ENCODE results near the gene FTSJ3.
"Not testable (repeated sequence)": the region's sequence is repeated elsewhere in the genome, so short reads cannot be mapped to it uniquely, and the experiment has no call there.

Gene FTSJ3

DNA sequence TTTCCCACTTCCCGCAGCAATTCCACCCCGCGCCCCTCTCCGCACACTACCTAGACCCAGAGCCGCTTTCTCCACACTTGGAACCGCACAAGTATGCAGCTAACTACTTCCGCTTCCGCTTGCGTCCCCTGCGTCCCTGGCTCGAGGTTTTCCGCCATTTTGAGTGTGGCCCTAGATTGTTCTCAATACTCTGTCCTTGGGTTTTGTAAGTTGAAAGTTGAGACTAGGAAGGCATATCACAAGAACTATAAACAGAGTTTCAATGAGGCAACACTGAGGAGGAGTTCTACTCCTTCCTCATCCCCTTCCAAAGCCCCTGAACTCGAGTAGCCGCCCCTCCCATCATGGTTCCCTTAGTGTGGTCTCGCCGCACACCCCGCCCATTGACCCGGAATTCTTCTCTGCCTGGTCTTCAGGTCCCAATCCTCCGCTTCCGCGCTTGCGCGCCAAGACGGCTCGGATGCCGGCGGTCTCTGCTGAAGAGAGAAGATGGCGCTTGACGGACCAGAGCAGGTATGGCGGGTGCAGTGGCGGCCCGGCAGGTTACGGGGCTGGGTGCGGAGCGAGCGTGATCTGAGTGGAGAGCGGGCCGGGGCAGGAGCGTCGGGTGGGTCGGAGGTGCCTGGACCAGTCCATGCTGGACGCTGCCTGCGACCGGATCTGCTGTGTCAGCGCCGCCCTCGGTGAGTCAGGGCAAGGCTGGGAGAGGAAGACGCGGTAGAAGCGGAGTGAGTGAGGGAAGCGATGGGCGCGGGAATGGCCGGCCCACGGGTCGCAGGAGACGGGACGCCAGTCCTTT, at the start of gene FTSJ3, which contains the start of gene PSMC5:
FTSJ3 (minus strand) TSS at position 662 of the 799 bp plus-strand sequence. CDS start 761 bp downstream, outside the sequence.
PSMC5 (plus strand) TSS at position 430 of the 799 bp plus-strand sequence; CDS start at position 490, 60 bp downstream.
- peak; percentile 95 to 96 for DNase-seq

DNA sequence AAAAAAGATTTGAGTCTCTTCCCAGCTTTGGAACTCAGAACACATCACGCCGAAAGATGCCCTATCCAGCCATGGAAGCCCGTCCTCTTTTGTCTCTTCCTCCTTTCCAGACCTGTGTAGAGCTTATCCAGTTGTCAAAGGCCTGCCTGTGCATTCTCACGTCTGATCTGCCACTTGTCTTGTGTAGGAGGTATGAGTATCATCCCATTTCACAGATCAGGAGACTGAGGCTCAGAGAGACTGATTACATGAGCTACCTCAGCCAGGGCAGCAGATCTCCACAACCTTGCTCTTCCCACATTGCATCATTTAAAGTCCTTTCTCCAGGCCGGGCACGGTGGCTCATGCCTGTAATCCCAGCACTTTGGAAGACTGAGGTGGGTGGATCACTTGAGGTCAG, 47.2 kb upstream of the FTSJ3 start:
- not testable (repeated sequence) for DNase-seq

- not testable (repeated sequence) for DNase-seq
Measured at GRCh38 chr17:63874061-63874626, 46.7 kb upstream of the FTSJ3 start.

DNA sequence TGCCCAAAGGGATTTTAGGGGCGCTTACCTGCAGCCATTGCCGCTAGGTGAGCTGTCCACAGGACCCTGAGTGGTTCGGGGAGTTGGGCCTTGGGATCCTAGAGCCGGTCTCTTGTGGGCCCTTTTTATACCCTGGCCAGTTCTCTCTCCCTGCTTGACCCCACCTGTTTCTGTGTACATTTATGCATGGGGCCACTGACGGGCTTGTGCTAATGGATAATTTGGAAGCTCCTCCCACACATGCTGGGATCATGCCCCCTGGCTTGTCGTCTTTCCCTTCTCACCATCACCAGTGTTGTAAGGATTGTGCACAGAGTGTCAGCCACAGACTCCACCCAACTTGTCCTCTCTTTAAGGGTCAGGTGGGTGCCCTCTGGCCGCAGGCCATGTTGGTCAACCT, 46.1 kb upstream of the FTSJ3 start, which contains the start of gene CSH2:
CSH2 (minus strand) TSS at position 101 of the 400 bp plus-strand sequence; CDS start at position 38, 63 bp downstream.
- not testable (repeated sequence) for DNase-seq

DNA sequence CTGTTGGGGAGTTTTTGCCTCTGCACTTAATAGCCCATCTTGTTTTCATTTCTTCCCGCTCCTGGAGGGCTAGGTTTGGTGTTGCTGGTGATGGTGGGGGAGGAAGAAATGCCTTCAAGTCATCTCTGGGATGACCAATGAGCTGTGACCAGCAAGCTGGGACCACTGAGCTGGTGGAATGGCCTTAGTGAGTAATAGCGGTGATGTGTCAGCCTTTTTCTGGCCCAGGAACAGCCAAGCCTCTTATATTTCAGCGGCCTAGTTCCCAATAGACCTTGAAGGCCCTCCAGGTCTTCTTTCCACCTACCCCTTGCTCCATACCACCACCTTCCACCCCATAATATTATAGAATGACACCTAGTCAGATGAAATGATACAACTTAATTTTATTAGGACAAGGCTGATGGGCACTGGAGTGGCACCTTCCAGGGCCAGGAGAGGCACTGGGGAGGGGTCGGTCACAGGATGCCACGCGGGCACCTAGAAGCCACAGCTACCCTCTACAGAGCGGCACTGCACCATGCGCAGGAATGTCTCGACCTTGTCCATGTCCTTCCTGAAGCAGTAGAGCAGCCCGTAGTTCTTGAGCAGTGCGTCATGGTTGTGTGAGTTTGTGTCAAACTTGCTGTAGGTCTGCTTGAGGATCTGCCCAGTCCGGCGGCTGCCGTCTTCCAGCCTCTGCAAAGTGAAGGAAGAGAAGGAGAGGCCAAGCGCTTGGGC, 44.3 kb upstream of the FTSJ3 start:
- DNase-seq: not testable (repeated sequence)

DNA sequence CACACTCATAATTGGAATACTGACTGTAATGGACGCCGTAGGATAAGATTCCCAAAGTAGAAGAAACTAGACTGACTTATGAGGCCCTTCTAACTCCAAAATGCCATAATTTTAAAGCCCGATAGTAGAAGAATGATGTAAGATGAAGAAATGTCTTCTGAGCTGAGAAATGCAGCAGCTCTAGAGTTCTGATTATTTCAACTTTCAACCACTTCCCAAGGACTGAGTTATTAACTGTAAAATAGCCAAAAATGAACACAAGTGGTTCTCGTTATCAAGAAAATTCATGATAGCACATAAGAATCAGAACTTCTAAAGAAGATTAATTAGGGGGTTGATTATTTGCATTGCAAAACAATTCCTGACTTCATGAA, 42.8 kb upstream of the FTSJ3 start:
- not testable (repeated sequence) for DNase-seq

DNA sequence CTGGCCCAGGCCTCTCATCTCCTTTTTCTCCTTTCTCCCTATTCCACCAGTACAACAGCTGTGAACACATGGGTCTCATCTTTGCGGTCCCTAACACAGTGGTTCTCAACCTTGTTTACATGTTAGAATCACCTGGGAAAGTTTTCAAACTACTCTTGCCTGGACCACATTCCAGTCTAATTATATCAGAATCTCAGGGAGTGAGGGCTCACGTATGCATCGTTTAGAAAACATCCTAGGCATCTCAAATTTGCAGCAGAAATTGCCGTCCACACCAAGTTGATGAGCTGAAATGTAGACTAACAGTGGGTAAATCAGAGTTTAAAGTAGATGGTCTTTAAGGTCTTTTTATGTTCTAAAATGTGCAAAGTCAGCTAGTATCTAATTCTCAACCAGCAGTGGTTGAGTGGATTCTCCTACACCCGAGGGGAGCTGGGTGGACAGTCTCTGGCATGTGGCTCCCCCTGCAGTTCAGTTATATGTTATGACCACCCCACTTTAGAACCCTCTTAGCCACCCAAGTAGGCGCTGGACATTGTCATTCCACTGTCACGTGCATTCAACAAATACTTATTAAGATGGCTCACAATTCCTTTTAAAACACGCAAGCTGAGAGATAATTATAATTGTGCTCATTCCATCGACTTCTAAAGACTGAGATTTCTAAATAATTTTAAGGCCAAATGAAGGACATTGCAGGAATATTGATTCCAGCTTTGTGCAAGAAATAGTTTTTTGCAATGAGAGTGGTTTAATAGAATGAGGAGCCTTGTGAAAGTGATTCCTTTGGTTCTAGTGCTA, 42.2 kb upstream of the FTSJ3 start:
- DNase-seq: not testable (repeated sequence)

DNA sequence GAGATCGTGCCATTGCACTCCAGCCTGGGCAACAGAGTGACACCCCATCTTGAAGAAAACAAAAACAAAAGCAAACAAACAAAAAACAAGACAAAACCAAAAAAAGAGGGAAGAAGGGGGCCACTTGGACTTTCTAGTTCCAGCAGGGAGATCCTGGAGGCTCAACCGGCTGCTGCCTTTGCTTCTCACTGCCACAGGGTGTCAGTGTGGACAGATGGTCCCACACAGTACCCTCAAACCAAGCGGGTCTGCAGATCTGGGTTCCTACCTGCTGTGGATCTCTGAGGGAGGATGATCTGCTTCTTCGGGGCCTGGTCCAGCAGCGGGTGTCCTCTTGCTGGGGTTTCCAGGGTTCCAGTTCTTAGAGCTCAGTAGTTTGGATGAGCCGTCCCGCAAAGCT, 39.2 kb upstream of the FTSJ3 start:
- not testable (repeated sequence) for DNase-seq

GRCh38 chr17:63859257-63859656, 31.8 kb upstream of the FTSJ3 start:
- DNase-seq: no peak

DNA sequence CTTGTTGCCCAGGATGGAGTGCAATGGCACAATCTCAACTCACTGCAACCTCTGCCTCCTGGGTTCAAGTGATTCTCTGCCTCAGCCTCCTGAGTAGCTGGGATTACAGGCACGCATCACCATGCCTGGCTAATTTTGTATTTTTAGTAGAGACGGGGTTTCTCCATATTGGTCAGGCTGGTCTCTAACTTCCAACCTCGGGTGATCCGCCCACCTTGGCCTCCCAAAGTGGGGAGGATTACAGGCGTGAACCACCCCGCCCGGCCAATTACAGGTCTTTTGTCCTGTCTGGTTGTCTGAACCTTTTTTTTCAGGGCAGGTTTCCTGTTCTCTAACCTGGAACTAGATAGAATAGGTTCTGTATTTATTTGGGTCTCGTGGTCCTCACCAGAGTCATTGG, 29.0 kb upstream of the FTSJ3 start:
- DNase-seq: not testable (repeated sequence)

- DNase-seq: no peak
Measured at GRCh38 chr17:63855185-63855584, 27.7 kb upstream of the FTSJ3 start.

GRCh38 chr17:63854709-63855108, 27.2 kb upstream of the FTSJ3 start:
- DNase-seq: no peak

GRCh38 chr17:63853260-63853659, 25.8 kb upstream of the FTSJ3 start:
- DNase-seq: no peak

- DNase-seq: no peak
Measured at GRCh38 chr17:63850401-63850800, 22.9 kb upstream of the FTSJ3 start.

DNA sequence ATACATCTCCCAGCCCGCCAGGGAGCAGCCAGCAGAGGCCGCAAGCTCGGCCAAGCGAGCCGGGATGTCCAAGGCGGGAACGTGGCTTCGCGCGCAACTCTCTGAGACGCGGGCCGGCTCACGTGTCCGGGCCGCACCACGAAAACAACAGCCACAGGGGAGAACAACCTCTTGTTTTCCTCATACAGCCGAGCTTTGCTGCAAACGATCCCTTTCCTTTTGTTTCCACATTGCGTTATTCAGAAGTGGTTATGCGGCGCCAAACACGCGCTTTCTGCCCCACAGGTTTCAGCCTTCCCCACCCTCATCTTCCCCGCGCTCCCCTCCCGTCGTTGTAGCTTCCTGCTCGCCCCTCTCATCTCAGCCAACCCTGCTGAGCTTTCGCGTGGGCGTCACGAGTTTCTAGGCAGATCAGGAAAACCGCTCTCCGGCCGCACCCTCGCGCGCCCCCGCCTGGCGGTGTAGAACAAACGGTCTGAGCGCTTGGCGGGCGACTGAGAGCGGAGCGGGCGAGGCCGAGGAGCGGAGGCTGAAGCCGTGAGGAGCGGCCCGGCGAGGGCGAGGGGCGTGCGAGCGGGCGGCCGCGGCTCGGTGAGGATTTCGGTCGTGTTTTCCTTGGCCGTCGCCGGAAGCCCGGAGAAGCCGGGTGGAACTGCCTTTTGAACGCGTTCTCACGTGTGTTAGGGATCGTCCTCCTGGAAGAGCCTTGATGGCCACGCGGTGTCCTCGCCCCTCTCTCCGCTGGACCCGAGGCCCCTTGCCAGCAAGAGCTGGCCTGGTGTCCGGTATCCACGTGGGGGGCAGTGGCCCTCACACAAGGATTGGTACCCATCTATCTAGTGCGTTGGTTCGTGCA, 21.6 kb upstream of the FTSJ3 start:
- peak; percentile 94 for DNase-seq

DNA sequence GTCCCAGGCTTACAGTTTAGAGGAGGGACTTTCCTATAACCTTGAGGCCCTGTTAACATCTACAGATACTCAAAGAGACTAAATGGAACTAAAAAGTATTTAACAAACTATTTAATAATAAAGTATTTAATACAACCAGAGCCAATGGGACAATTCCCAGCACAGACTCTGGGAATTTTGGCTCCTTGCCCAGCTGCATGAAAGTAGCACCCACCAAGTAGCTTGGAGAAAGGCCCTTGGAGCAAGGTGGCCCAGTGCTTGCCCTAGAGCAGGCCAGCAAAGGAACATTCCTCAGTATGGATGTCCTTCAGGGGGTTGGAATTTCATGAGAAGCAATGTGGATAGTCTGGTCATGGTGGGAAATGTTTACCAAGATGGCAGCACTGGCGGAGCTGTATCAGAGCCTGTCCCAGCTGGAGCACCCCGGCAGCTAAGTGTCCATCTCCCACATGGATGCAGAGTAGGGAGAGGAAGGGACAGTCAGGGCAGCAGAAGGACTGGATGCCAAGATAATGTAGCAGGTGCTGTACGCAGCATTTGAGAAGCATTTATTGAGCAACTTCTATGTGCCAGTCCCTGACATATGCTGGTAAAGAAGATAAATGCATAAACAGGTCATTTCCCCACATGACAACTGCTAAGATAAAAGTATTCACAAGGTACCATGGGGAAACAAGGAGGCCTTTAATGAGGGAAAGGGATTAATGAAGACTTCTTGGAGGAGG, 20.2 kb upstream of the FTSJ3 start:
- DNase-seq: no peak

GRCh38 chr17:63845509-63845908, 18.0 kb upstream of the FTSJ3 start:
- DNase-seq: no peak

DNA sequence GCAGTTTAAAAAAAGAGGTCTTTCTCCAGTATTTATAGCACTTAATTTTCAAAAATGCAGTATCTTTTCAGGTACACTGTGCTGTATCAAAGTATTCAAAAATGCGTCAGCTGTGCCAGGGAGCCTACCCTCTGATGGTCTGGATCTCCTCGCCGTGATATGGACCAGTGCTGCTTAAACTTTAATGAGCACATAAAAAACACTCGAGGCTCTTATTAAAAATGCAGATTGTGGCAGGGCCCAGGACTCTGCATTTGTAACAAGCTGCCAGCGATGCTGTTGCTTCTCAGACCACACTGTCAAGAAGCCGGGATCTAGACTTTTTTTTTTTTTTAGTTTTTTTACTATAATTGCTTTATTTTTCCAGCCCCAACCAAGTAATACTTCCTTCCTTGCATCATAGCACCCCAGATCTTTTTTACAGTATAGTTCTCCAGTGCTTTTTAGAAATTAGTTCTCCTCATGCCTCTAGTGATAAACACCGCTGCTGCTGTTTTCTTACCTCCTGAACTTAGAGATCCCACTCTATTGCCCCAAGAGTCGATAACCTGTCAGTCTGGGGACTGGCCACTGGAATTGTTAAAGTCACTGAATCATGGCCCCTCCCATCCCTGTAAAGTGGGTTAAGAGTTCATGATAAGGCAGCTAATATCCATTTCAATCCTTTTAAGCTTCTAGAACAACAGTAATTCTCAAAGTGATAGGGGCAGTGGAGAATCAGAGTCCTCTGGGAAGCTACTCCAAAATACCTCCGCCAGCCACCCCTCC, 16.6 kb upstream of the FTSJ3 start:
- no peak for DNase-seq

GRCh38 chr17:63843387-63843888, 16.0 kb upstream of the FTSJ3 start:
- DNase-seq: peak; percentile 45 to 64
